Trophoblast cell (in vitro differentiated cells and primary cell): Measurements from ENCODE around the gene FER.
"Not testable (repeated sequence)": the region's sequence is repeated elsewhere in the genome, so short reads cannot be mapped to it uniquely, and the experiment has no call there.

Source experiments
- DNase-seq, 2 donors: peaks; one replicate each; pipeline ENCODE4 v3.0.0-alpha.2; 2016
- H2AFZ ChIP-seq: 2 replicates; pipeline ENCODE4 v1.6.1; 2013; ENCODE audit warnings: low read length, moderate library complexity, mild to moderate bottlenecking; ENCODE audit not compliant: insufficient read depth, poor library complexity
- H2AK5ac ChIP-seq: 2 replicates; pipeline ENCODE4 v1.6.1; 2013; ENCODE audit warnings: mild to moderate bottlenecking, low read length
- H2BK120ac ChIP-seq: 2 replicates; pipeline ENCODE4 v1.6.1; 2013; ENCODE audit warnings: low read length, mild to moderate bottlenecking, moderate library complexity; ENCODE audit not compliant: insufficient read depth, poor library complexity
- H2BK12ac ChIP-seq: 2 replicates; pipeline ENCODE4 v1.6.1; 2013; ENCODE audit warnings: mild to moderate bottlenecking, low read length, moderate library complexity
- H2BK5ac ChIP-seq: 2 replicates; pipeline ENCODE4 v1.6.1; 2013; ENCODE audit warnings: low read length, low read depth, moderate library complexity, mild to moderate bottlenecking; ENCODE audit not compliant: poor library complexity
- H3K14ac ChIP-seq: 2 replicates; pipeline ENCODE4 v1.6.1; 2013; ENCODE audit warnings: mild to moderate bottlenecking, low read length
- H3K18ac ChIP-seq: 2 replicates; pipeline ENCODE4 v1.6.1; 2013; ENCODE audit warnings: mild to moderate bottlenecking, low read length
- H3K23ac ChIP-seq: 2 replicates; pipeline ENCODE4 v1.6.1; 2013; ENCODE audit warnings: low read length
- H3K27ac ChIP-seq: 2 replicates; pipeline ENCODE4 v1.5.1; 2013; ENCODE audit warnings: low read depth, mild to moderate bottlenecking, inconsistent platforms, low read length, moderate library complexity
- H3K27me3 ChIP-seq: 2 replicates; pipeline ENCODE4 v1.6.1; 2013; ENCODE audit warnings: inconsistent platforms, mild to moderate bottlenecking, low read length, moderate library complexity; ENCODE audit not compliant: insufficient read depth
- H3K36me3 ChIP-seq, 2 experiments: 1 replicate in 1 of 2; 2 replicates in 1 of 2; pipeline ENCODE4 v1.6.1; 2013; ENCODE audit warnings: low read length in 2 of 2, mild to moderate bottlenecking in 2 of 2, moderate library complexity in 1 of 2; ENCODE audit not compliant: insufficient read depth in 2 of 2, control insufficient read depth in 1 of 2
- H3K4ac ChIP-seq: 2 replicates; pipeline ENCODE4 v1.6.1; 2013; ENCODE audit warnings: low read depth, mild to moderate bottlenecking, low read length, moderate library complexity
- H3K4me1 ChIP-seq, 2 experiments: 1 replicate in 1 of 2; 2 replicates in 1 of 2; pipeline ENCODE4 v1.6.1; 2013; ENCODE audit warnings: low read length in 2 of 2, mild to moderate bottlenecking in 2 of 2, moderate library complexity in 1 of 2; ENCODE audit not compliant: insufficient read depth in 2 of 2, control insufficient read depth in 1 of 2
- H3K4me2 ChIP-seq: 2 replicates; pipeline ENCODE4 v1.6.1; 2013; ENCODE audit warnings: inconsistent platforms, mild to moderate bottlenecking, low read length, moderate library complexity
- H3K4me3 ChIP-seq: 2 replicates; pipeline ENCODE4 v1.5.1; 2013; ENCODE audit warnings: mild to moderate bottlenecking, low read depth, low read length, inconsistent platforms
- H3K79me1 ChIP-seq: one replicate; pipeline ENCODE4 v1.6.1; 2013; ENCODE audit warnings: low read length
- H3K79me2 ChIP-seq: 2 replicates; pipeline ENCODE4 v1.6.1; 2013; ENCODE audit warnings: low read length, mild to moderate bottlenecking; ENCODE audit not compliant: control insufficient read depth, insufficient read depth, poor library complexity
- H3K9ac ChIP-seq: 2 replicates; pipeline ENCODE4 v1.6.1; 2013; ENCODE audit warnings: mild to moderate bottlenecking, low read length
- H3K9me3 ChIP-seq: 2 replicates; pipeline ENCODE4 v1.6.1; 2013; ENCODE audit warnings: low read depth, mild to moderate bottlenecking, control low read depth, inconsistent platforms, low read length; ENCODE audit not compliant: insufficient read depth
- H4K12ac ChIP-seq: 2 replicates; pipeline ENCODE4 v1.6.1; 2013; ENCODE audit warnings: low read depth, mild to moderate bottlenecking, low read length, moderate library complexity
- H4K8ac ChIP-seq: 2 replicates; pipeline ENCODE4 v1.6.1; 2013; ENCODE audit warnings: low read depth, mild to moderate bottlenecking, low read length, moderate library complexity
- H4K91ac ChIP-seq: one replicate; pipeline ENCODE4 v1.6.1; 2013; ENCODE audit warnings: low read depth, mild to moderate bottlenecking, low read length, moderate library complexity
- WGBS: extraction: QIAGEN DNeasy Blood & Tissue Kit; methylation state at CpG from one replicate; pipeline ENCODE4 v1.1.7; 2013; ENCODE audit warnings: missing lambda C conversion rate; ENCODE audit not compliant: insufficient read length, insufficient coverage; ENCODE audit errors: extremely low coverage; 5-methylcytosine and 5-hydroxymethylcytosine counted together

FER gene

DNA sequence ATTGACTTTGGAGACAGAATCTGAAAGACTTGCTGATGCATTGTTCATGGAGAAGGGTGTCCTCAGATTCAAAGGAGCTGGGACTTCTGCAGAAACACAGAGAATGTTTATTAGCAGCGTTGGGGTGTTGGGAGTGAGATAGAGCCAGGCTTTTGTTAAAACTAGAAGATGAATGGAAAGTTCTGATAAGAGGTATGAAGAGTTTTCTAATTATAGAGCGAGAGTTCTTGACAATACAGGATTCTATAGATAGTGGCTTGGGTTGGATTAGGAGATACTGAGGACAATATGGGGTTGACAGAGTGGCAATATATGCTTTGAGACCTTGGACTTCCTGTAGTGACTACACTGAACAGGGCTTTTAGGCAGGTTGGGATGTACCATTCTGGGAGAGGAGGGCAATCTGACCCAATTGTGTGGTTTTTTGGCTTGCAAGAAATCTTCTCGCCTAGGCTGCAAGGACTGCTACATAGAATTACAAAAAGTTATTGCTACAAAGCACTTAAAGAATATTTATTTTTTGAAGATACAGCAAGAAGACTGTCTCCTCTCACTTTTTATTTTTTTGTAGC lies 83.1 kb downstream of the FER start:
- H2AFZ ChIP-seq: no peak overlapping the region
- H3K9ac ChIP-seq: no peak overlapping the region
- no peaks in the 10 kb centered on the region for H3K27me3 ChIP-seq
- no peak overlapping the region for H3K4me2 ChIP-seq
- no peak overlapping the region for H2BK120ac ChIP-seq
- no peak overlapping the region for H4K8ac ChIP-seq
- H4K91ac ChIP-seq: no peak overlapping the region
- WGBS: no CpG with 5 or more reads among the region's 3 CpGs
- no peak overlapping the region for H3K18ac ChIP-seq
- no peak overlapping the region for H2BK5ac ChIP-seq
- H3K36me3 ChIP-seq: peaks cover 0 to 2% of the 10 kb centered on the region in 2 experiments
- no peaks in the 10 kb centered on the region for H3K79me2 ChIP-seq
- no peaks in the 10 kb centered on the region for H3K79me1 ChIP-seq
- no peak overlapping the region for H3K4me3 ChIP-seq
- H3K4me1 ChIP-seq: no peaks in the 10 kb centered on the region
- no peak overlapping the region for H3K14ac ChIP-seq
- H2BK12ac ChIP-seq: no peak overlapping the region
- H3K4ac ChIP-seq: no peak overlapping the region
- DNase-seq: no peak
- H2AK5ac ChIP-seq: no peak overlapping the region
- no peak overlapping the region for H3K23ac ChIP-seq
- H3K27ac ChIP-seq: no peak overlapping the region
- no peak overlapping the region for H4K12ac ChIP-seq
- no peaks in the 10 kb centered on the region for H3K9me3 ChIP-seq

DNA sequence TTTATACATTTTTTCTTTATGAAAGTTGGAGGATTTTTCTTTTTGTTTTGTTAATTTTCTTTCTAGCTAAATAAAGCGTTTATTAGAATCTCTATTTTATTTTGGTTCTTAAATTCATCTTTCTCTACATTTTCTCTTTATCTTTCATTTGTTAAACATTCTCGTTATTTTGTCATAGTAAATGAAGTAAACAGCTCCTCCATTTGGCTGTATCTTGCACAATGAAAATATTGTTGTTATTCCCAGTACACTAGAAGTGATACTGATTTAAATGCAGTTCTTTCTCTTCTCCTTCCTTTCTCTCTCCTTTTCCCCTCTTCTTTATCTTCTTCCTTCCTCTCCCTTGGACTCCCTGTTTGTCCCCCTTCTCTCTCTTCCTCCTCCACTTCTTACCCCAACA lies 88.8 kb downstream of the FER start:
- Histone ChIP-seq H3K79me2 (no peaks in the 10 kb centered on the region), H3K36me3 (peaks cover 0 to 2% of the 10 kb centered on the region in 2 experiments), H3K23ac (no peak overlapping the region), H3K4me2 (no peak overlapping the region), H4K12ac (no peak overlapping the region), H2AFZ (no peak overlapping the region), H3K27me3 (no peaks in the 10 kb centered on the region), H3K27ac (no peak overlapping the region), H3K18ac (no peak overlapping the region), H3K79me1 (no peaks in the 10 kb centered on the region), H3K9ac (no peak overlapping the region), H2AK5ac (no peak overlapping the region), H2BK120ac (no peak overlapping the region), H3K4me1 (no peaks in the 10 kb centered on the region), H3K4me3 (no peak overlapping the region), H4K91ac (no peak overlapping the region), H2BK12ac (no peak overlapping the region), H4K8ac (no peak overlapping the region), H2BK5ac (no peak overlapping the region), H3K9me3 (no peaks in the 10 kb centered on the region), H3K4ac (no peak overlapping the region), H3K14ac (no peak overlapping the region)
- DNase-seq: no peak
- no CpG with 5 or more reads among the region's 2 CpGs for WGBS

DNA sequence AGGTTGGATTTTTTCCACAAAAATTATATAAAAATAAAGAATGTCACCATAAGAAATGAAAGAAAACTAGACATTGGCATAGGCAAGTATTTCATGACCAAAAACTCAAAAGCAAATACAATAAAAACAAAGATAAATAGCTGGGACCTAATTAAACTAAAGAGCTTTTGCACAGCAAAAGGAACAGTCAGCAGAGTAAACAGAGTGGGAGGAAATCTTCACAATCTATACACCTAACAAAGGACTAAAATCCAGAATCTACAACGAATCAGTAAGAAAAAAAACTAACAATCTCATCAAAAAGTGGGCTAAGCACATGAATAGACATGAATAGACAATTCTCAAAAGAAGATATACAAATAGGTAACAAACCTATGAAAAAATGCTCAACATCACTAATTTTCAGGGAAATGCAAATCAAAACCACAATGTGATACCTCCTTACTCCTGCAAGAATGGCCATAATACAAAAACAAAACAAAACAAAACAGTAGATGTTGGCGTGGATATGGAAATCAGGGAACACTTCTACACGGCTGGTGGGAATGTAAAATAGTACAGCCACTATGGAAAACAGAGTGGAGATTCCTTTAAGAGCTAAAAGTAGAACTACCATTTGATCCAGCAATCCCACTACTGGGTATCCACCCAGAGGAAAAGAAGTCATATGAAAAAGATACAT lies 94.7 kb downstream of the FER start:
- H3K9me3 ChIP-seq, H3K27me3 ChIP-seq, H3K36me3 ChIP-seq, H3K4ac ChIP-seq, H3K14ac ChIP-seq, H4K12ac ChIP-seq, H4K8ac ChIP-seq, H3K4me2 ChIP-seq, H3K4me1 ChIP-seq, H3K9ac ChIP-seq, H4K91ac ChIP-seq, H2BK12ac ChIP-seq, H3K79me1 ChIP-seq, H3K79me2 ChIP-seq, H2BK120ac ChIP-seq, H3K18ac ChIP-seq, DNase-seq, H3K23ac ChIP-seq, H2BK5ac ChIP-seq, H2AFZ ChIP-seq, H3K4me3 ChIP-seq, H3K27ac ChIP-seq, H2AK5ac ChIP-seq: not testable (repeated sequence)
- WGBS: no CpG with 5 or more reads among the region's 3 CpGs

DNA sequence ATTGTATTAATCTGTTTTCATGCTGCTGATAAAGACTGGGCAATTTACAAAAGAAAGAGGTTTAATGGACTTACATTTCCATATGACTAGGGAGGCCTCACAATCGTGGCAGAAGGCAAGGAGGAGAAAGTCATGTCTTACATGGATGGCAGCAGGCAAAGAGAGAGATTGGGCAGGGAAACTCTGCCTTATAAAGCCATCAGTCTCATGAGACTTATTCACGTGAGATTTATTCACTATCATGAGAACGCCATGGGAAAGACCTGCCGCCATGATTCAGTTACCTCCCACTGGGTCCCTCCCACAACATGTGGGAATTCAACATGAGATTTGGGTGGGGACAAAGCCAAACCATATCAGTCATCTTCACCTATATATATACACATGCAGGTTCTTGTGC lies 103.4 kb downstream of the FER start:
- H3K4me2 ChIP-seq, H3K36me3 ChIP-seq, H2AFZ ChIP-seq, H3K14ac ChIP-seq, H4K91ac ChIP-seq, H3K79me2 ChIP-seq, H3K4me3 ChIP-seq, H2BK5ac ChIP-seq, H3K9ac ChIP-seq, H3K27ac ChIP-seq, H3K4ac ChIP-seq, H4K12ac ChIP-seq, H3K9me3 ChIP-seq, H3K23ac ChIP-seq, H3K79me1 ChIP-seq, DNase-seq, H2BK120ac ChIP-seq, H4K8ac ChIP-seq, H2AK5ac ChIP-seq, H3K4me1 ChIP-seq, H2BK12ac ChIP-seq, H3K18ac ChIP-seq, H3K27me3 ChIP-seq: not testable (repeated sequence)
- WGBS: no CpG with 5 or more reads among the region's 4 CpGs
